ENCODE results near the gene PSD4.

DNA sequence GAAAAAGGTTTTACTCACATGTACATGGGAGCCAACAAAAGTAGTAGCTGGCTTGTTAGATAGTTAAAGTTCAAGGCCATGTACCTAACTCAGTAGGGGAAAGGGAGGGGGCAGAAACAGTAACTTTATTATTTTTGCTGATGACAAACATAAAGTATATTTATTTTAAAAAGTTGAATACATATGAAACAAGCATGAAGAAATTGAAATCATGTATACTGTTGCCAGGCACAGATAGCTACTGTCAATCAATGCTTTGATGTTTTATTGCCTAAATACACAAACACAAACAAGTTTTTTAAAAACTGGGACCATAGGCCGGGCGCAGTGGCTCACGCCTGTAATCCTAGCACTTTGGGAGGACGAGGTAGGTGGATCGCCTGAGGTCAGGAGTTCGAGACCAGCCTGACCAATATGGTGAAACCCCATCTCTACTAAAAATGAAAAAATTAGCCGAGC is 7.6 kb upstream of the PSD4 start:
- TF ChIP-seq, protein P1, sequence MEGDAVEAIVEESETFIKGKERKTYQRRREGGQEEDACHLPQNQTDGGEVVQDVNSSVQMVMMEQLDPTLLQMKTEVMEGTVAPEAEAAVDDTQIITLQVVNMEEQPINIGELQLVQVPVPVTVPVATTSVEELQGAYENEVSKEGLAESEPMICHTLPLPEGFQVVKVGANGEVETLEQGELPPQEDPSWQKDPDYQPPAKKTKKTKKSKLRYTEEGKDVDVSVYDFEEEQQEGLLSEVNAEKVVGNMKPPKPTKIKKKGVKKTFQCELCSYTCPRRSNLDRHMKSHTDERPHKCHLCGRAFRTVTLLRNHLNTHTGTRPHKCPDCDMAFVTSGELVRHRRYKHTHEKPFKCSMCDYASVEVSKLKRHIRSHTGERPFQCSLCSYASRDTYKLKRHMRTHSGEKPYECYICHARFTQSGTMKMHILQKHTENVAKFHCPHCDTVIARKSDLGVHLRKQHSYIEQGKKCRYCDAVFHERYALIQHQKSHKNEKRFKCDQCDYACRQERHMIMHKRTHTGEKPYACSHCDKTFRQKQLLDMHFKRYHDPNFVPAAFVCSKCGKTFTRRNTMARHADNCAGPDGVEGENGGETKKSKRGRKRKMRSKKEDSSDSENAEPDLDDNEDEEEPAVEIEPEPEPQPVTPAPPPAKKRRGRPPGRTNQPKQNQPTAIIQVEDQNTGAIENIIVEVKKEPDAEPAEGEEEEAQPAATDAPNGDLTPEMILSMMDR (IDR thresholded peaks at IDR 0.05 in 2 of 3, conservative IDR thresholded peaks at IDR 0.05 in 1 of 3; ENCODE audit: control insufficient read depth in 2 of 3, extremely low read depth in 1 of 3, insufficient read depth in 1 of 3, low read depth in 3 of 3, low read length in 3 of 3) = no peak
- TF ChIP-seq POLR2A (IDR thresholded peaks at IDR 0.05; ENCODE audit: low read depth, low read length) (no peak), IKZF1 (conservative IDR thresholded peaks at IDR 0.05) (no peak), BHLHE40 (IDR thresholded peaks at IDR 0.05; ENCODE audit: borderline replicate concordance in 1 of 2, low read depth in 2 of 2, low read length in 1 of 2) (no peak), TBL1XR1 (IDR thresholded peaks at IDR 0.05; ENCODE audit: low read depth, low read length) (no peak), CBX5 (IDR thresholded peaks at IDR 0.05; ENCODE audit: low read depth) (no peak), SMAD1 (IDR thresholded peaks at IDR 0.05; ENCODE audit: low read depth, partially characterized antibody) (no peak), ZSCAN29 (IDR thresholded peaks at IDR 0.05) (no peak), RELA (IDR thresholded peaks at IDR 0.05; ENCODE audit: borderline replicate concordance, partially characterized antibody) (no peak), RCOR1 (conservative IDR thresholded peaks at IDR 0.05; ENCODE audit: low read depth, low read length) (no peak), CREM (IDR thresholded peaks at IDR 0.05; ENCODE audit: low read depth) (no peak)
- TF ChIP-seq, protein P2, sequence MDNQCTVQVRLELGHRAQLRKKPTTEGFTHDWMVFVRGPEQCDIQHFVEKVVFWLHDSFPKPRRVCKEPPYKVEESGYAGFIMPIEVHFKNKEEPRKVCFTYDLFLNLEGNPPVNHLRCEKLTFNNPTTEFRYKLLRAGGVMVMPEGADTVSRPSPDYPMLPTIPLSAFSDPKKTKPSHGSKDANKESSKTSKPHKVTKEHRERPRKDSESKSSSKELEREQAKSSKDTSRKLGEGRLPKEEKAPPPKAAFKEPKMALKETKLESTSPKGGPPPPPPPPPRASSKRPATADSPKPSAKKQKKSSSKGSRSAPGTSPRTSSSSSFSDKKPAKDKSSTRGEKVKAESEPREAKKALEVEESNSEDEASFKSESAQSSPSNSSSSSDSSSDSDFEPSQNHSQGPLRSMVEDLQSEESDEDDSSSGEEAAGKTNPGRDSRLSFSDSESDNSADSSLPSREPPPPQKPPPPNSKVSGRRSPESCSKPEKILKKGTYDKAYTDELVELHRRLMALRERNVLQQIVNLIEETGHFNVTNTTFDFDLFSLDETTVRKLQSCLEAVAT (IDR thresholded peaks at IDR 0.05) = no peak

Measured in GM12878 (cell line).